Neural cell (in vitro differentiated cells): Measurements from ENCODE around the gene RBM42. TPM values are rescaled to one million over a fixed set of nuclear protein-coding genes. Genes with fewer than 3 reads are reported as not detected.

Source experiments
- H2AFZ ChIP-seq: fragments of 200-600, 300-800 bp; sonication (generic), shearing (Covaris generic); 2 replicates; pipeline ENCODE4 v1.6.0; 2014; ENCODE audit warnings: low read depth, mild to moderate bottlenecking, antibody characterized with exemption, low read length, moderate library complexity
- H3F3A ChIP-seq: fragments of 200-600 bp; shearing (Covaris generic); 2 replicates; pipeline ENCODE4 v1.6.1; 2016; ENCODE audit warnings: mild to moderate bottlenecking, moderate library complexity, mixed read lengths, antibody characterized with exemption, low read length; ENCODE audit not compliant: insufficient read depth, poor library complexity, severe bottlenecking
- H3K27ac ChIP-seq: fragments of 200-600, 300-800 bp; sonication (generic), shearing (Covaris generic); 2 replicates; pipeline ENCODE4 v1.5.1; 2014; ENCODE audit warnings: mild to moderate bottlenecking, low read length, moderate library complexity
- H3K27me3 ChIP-seq: fragments of 300-800, 200-600 bp; sonication (generic), shearing (Covaris generic); 2 replicates; pipeline ENCODE4 v1.6.0; 2014; ENCODE audit warnings: mild to moderate bottlenecking, low read depth, low read length, moderate library complexity; ENCODE audit not compliant: insufficient read depth
- H3K36me3 ChIP-seq: fragments of 300-800, 200-600 bp; sonication (generic), shearing (Covaris generic); 2 replicates; pipeline ENCODE4 v1.5.1; 2014; ENCODE audit warnings: mild to moderate bottlenecking, antibody characterized with exemption, low read length, moderate library complexity; ENCODE audit not compliant: insufficient read depth
- H3K4me2 ChIP-seq: fragments of 300-800, 200-600 bp; sonication (generic), shearing (Covaris generic); 2 replicates; pipeline ENCODE4 v1.6.0; 2014; ENCODE audit warnings: mild to moderate bottlenecking, low read length
- H3K4me3 ChIP-seq: fragments of 300-800, 200-600 bp; sonication (generic), shearing (Covaris generic); 2 replicates; pipeline ENCODE4 v1.5.1; 2014; ENCODE audit warnings: mild to moderate bottlenecking, low read length, moderate library complexity
- H3K79me2 ChIP-seq: fragments of 200-600 bp; shearing (Covaris generic); replicated peaks from 2 replicates; pipeline ENCODE4 v1.6.0; 2014; ENCODE audit warnings: mild to moderate bottlenecking, low read length, moderate library complexity; ENCODE audit not compliant: insufficient read depth
- H3K9ac ChIP-seq: fragments of 300-800, 200-600 bp; sonication (generic), shearing (Covaris generic); 2 replicates; pipeline ENCODE4 v1.6.1; 2016; ENCODE audit warnings: mild to moderate bottlenecking, low read length, mixed read lengths
- H3K9me2 ChIP-seq: fragments of 200-600 bp; shearing (Covaris generic); 2 replicates; pipeline ENCODE4 v1.6.1; 2016; ENCODE audit warnings: mild to moderate bottlenecking, low read length, mixed read lengths; ENCODE audit not compliant: insufficient read depth
- H3K9me3 ChIP-seq: fragments of 200-600, 300-800 bp; sonication (generic), shearing (Covaris generic); 2 replicates; pipeline ENCODE4 v1.6.1; 2016; ENCODE audit warnings: mild to moderate bottlenecking, mixed run types, low read length, moderate library complexity, mixed read lengths
- H4K20me1 ChIP-seq: fragments of 200-600 bp; shearing (Covaris generic); 2 replicates; pipeline ENCODE4 v1.6.1; 2016; ENCODE audit warnings: mild to moderate bottlenecking, mixed run types; ENCODE audit not compliant: insufficient read depth
- EP300 ChIP-seq: fragments of 450-650 bp; conservative IDR thresholded peaks from 2 replicates; pipeline ENCODE4 v1.6.1; 2014; ENCODE audit warnings: antibody characterized with exemption, mild to moderate bottlenecking, moderate library complexity; ENCODE audit not compliant: poor library complexity, severe bottlenecking
- EZH2 ChIP-seq: fragments of 200-600, 300-800 bp; shearing (Covaris generic), sonication (generic); IDR thresholded peaks from 2 replicates; pipeline ENCODE4 v1.6.1; 2014; ENCODE audit warnings: antibody characterized with exemption, low read length, borderline replicate concordance, mild to moderate bottlenecking; ENCODE audit not compliant: insufficient read depth, poor library complexity, severe bottlenecking
- MXI1 ChIP-seq: fragments of 450-650 bp; conservative IDR thresholded peaks from 2 replicates; pipeline ENCODE4 v1.6.1; 2014; ENCODE audit warnings: antibody characterized with exemption, mild to moderate bottlenecking; ENCODE audit not compliant: poor library complexity, severe bottlenecking
- POLR2AphosphoS5 ChIP-seq: IDR thresholded peaks from 2 replicates; pipeline ENCODE4 v1.6.1; 2012
- RAD21 ChIP-seq: fragments of 450-650 bp; conservative IDR thresholded peaks from 2 replicates; pipeline ENCODE4 v1.6.1; 2014; ENCODE audit warnings: antibody characterized with exemption, mild to moderate bottlenecking, moderate library complexity
- SMC3 ChIP-seq: fragments of 450-650 bp; conservative IDR thresholded peaks from 2 replicates; pipeline ENCODE4 v1.6.1; 2014; ENCODE audit warnings: antibody characterized with exemption, mild to moderate bottlenecking, moderate library complexity; ENCODE audit not compliant: poor library complexity
- TAF1 ChIP-seq: IDR thresholded peaks from 2 replicates; pipeline ENCODE4 v1.6.1; 2012; ENCODE audit warnings: low read depth
- polyA plus RNA-seq: library from polyadenylated mRNA; depleted of rRNA; stranded (reverse); fragments of >200 nt; gene quantifications from 2 replicates; pipeline ENCODE4 v1.2.3, GENCODE V29; 2014
- TF ChIP-seq, protein P1 (sequence below): fragments of 450-650 bp; IDR thresholded peaks from 2 replicates; pipeline ENCODE4 v1.5.1; 2014; ENCODE audit warnings: antibody characterized with exemption, mild to moderate bottlenecking, moderate library complexity; ENCODE audit not compliant: poor library complexity, severe bottlenecking
- TF ChIP-seq, protein P2 (sequence below): IDR thresholded peaks from 2 replicates; pipeline ENCODE4 v1.6.1; 2012; ENCODE audit warnings: borderline replicate concordance

RBM42 gene
- polyA plus RNA-seq, 1 donor from 2014 or later, result 58.5 TPM

DNA sequence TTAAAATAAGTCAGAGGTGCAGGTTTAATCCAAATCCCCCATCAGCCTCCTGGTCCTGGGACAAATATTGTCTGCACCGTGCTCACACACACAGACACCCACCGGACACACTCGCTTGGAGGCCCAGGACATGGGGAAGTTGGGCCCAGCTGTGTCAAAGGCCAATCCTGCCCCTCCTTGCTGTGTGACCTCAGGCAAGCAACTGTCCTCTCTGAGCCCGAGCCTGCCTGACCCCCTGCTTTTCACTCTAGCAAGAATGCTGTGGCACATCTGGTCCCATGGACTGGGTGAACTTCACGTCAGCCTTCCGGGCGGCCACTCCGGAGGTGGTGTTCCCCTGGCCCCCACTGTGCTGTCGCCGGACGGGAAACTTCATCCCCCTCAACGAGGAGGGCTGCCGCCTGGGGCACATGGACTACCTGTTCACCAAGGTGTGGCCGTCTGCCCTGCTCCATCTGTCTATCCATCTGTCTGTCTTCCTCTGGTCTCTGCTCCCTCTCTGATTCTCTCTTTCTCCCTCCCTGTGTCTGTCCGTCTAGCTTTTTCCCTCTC is 46.8 kb downstream of the RBM42 start:
- no peak overlapping the region for H3K4me3 ChIP-seq
- H3K4me2 ChIP-seq, result no peak overlapping the region
- H3K27me3 ChIP-seq, result peaks cover 16% of the 10 kb centered on the region
- no peak for TF ChIP-seq MXI1
- TF ChIP-seq, protein P1, sequence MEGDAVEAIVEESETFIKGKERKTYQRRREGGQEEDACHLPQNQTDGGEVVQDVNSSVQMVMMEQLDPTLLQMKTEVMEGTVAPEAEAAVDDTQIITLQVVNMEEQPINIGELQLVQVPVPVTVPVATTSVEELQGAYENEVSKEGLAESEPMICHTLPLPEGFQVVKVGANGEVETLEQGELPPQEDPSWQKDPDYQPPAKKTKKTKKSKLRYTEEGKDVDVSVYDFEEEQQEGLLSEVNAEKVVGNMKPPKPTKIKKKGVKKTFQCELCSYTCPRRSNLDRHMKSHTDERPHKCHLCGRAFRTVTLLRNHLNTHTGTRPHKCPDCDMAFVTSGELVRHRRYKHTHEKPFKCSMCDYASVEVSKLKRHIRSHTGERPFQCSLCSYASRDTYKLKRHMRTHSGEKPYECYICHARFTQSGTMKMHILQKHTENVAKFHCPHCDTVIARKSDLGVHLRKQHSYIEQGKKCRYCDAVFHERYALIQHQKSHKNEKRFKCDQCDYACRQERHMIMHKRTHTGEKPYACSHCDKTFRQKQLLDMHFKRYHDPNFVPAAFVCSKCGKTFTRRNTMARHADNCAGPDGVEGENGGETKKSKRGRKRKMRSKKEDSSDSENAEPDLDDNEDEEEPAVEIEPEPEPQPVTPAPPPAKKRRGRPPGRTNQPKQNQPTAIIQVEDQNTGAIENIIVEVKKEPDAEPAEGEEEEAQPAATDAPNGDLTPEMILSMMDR, result no peak
- no peak for TF ChIP-seq SMC3
- TF ChIP-seq RAD21, result no peak
- TF ChIP-seq EZH2, result no peak
- no peak for TF ChIP-seq TAF1
- TF ChIP-seq EP300, result no peak
- TF ChIP-seq, protein P2, sequence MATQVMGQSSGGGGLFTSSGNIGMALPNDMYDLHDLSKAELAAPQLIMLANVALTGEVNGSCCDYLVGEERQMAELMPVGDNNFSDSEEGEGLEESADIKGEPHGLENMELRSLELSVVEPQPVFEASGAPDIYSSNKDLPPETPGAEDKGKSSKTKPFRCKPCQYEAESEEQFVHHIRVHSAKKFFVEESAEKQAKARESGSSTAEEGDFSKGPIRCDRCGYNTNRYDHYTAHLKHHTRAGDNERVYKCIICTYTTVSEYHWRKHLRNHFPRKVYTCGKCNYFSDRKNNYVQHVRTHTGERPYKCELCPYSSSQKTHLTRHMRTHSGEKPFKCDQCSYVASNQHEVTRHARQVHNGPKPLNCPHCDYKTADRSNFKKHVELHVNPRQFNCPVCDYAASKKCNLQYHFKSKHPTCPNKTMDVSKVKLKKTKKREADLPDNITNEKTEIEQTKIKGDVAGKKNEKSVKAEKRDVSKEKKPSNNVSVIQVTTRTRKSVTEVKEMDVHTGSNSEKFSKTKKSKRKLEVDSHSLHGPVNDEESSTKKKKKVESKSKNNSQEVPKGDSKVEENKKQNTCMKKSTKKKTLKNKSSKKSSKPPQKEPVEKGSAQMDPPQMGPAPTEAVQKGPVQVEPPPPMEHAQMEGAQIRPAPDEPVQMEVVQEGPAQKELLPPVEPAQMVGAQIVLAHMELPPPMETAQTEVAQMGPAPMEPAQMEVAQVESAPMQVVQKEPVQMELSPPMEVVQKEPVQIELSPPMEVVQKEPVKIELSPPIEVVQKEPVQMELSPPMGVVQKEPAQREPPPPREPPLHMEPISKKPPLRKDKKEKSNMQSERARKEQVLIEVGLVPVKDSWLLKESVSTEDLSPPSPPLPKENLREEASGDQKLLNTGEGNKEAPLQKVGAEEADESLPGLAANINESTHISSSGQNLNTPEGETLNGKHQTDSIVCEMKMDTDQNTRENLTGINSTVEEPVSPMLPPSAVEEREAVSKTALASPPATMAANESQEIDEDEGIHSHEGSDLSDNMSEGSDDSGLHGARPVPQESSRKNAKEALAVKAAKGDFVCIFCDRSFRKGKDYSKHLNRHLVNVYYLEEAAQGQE, result no peak
- no peak for TF ChIP-seq POLR2AphosphoS5
- H3K27ac ChIP-seq, result no peak overlapping the region
- H2AFZ ChIP-seq, result no peak overlapping the region
- no peaks in the 10 kb centered on the region for H3K9me2 ChIP-seq
- H3K36me3 ChIP-seq, result no peaks in the 10 kb centered on the region
- H3K9me3 ChIP-seq, result no peaks in the 10 kb centered on the region
- no peaks in the 10 kb centered on the region for H3F3A ChIP-seq
- no peaks in the 10 kb centered on the region for H3K79me2 ChIP-seq
- H3K9ac ChIP-seq, result no peak overlapping the region
- H4K20me1 ChIP-seq, result no peaks in the 10 kb centered on the region

Other genes with a start within 250 kb of the RBM42 start
- not detected in 2 replicates for gene FFAR2, start 180.8 kb upstream of the RBM42 start, polyA plus RNA-seq
- not detected in 2 replicates for gene KRTDAP, start 138.6 kb upstream of the RBM42 start, polyA plus RNA-seq
- gene DMKN, start 115.4 kb upstream of the RBM42 start, polyA plus RNA-seq, result not detected in 2 replicates
- not detected in 2 replicates for gene SBSN, start 100.7 kb upstream of the RBM42 start, polyA plus RNA-seq
- gene GAPDHS, start 95.6 kb upstream of the RBM42 start, polyA plus RNA-seq, result not detected in 2 replicates
- gene TMEM147, start 83.4 kb upstream of the RBM42 start, polyA plus RNA-seq, result 106 and 108 TPM in 2 replicates
- gene ATP4A, start 65.4 kb upstream of the RBM42 start, polyA plus RNA-seq, result 0.34 TPM in 1 of 2 replicates, not detected in the other
- gene PMIS2, start 42.9 kb upstream of the RBM42 start, polyA plus RNA-seq, result not detected in 2 replicates
- gene HAUS5, start 16.3 kb upstream of the RBM42 start, polyA plus RNA-seq, result 13.1 and 14.4 TPM in 2 replicates
- gene ETV2, start 12.7 kb downstream of the RBM42 start, polyA plus RNA-seq, result 0.58 TPM in 1 of 2 replicates, not detected in the other
- gene COX6B1, start 19.3 kb downstream of the RBM42 start, polyA plus RNA-seq, result 860 and 1,013 TPM in 2 replicates
- gene UPK1A, start 37.5 kb downstream of the RBM42 start, polyA plus RNA-seq, result 0.26 TPM in 1 of 2 replicates, not detected in the other
- gene ZBTB32, start 75.5 kb downstream of the RBM42 start, polyA plus RNA-seq, result not detected in 2 replicates
- gene KMT2B, start 89.0 kb downstream of the RBM42 start, polyA plus RNA-seq, result 9.0 and 15.8 TPM in 2 replicates
- gene IGFLR1, start 113.4 kb downstream of the RBM42 start, polyA plus RNA-seq, result 4.6 and 7.2 TPM in 2 replicates
- gene U2AF1L4, start 116.4 kb downstream of the RBM42 start, polyA plus RNA-seq, result 54.7 and 57.0 TPM in 2 replicates
- gene PSENEN, start 116.6 kb downstream of the RBM42 start, polyA plus RNA-seq, result 46.2 and 46.7 TPM in 2 replicates
- gene LIN37, start 119.5 kb downstream of the RBM42 start, polyA plus RNA-seq, result 25.7 and 37.2 TPM in 2 replicates
- not detected in 2 replicates for gene HSPB6, start 128.0 kb downstream of the RBM42 start, polyA plus RNA-seq
- gene PROSER3, start 129.1 kb downstream of the RBM42 start, polyA plus RNA-seq, result 1.2 and 1.5 TPM in 2 replicates
- gene ARHGAP33, start 146.5 kb downstream of the RBM42 start, polyA plus RNA-seq, result 20.5 and 46.0 TPM in 2 replicates
- gene PRODH2, start 183.8 kb downstream of the RBM42 start, polyA plus RNA-seq, result not detected in 2 replicates
- 0.05 and 2.8 TPM in 2 replicates for gene NPHS1, start 223.5 kb downstream of the RBM42 start, polyA plus RNA-seq
- 0.79 and 2.1 TPM in 2 replicates for gene KIRREL2, start 227.9 kb downstream of the RBM42 start, polyA plus RNA-seq
- 390 and 407 TPM in 2 replicates for gene APLP1, start 239.5 kb downstream of the RBM42 start, polyA plus RNA-seq